NT2/D1 (cell line): ENCODE data around the gene UCN3.
"Not testable (repeated sequence)": the region's sequence is repeated elsewhere in the genome, so short reads cannot be mapped to it uniquely, and the experiment has no call there.

Experiments
- SUZ12 ChIP-seq: IDR thresholded peaks from 2 replicates; pipeline ENCODE4 v1.6.1; 2011; ENCODE audit not compliant: insufficient read length, insufficient read depth; ENCODE audit errors: extremely low read depth
- YY1 ChIP-seq: IDR thresholded peaks from 2 replicates; pipeline ENCODE4 v1.6.1; 2011; ENCODE audit not compliant: insufficient read length, insufficient read depth
- ZNF274 ChIP-seq: IDR thresholded peaks from 2 replicates; pipeline ENCODE4 v1.6.1; 2011; ENCODE audit warnings: mild to moderate bottlenecking, low read depth, low read length

DNA sequence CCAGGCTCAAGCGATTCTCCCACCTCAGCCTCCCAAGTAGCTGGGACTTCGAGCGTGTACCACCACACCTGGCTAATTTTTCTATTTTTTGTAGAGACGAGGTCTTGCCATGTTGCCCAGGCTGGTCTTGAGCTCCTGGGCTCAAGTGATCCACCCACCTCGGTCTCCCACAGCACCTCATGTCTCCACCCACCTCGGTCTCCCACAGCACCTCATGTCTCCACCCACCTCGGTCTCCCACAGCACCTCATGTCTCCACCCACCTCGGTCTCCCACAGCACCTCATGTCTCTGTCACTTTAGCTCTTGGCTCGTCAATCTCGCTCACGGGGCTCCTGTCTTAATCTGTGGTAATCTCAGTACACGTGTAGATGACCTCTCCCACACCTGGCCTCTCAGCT is 15.6 kb downstream of the UCN3 start:
- not testable (repeated sequence) for TF ChIP-seq YY1, SUZ12, ZNF274
